Keratinocyte (primary cell): ENCODE results near the gene TRPM3.

ENCODE experiments used
- CTCF ChIP-seq, 3 experiments: IDR thresholded peaks in 1 of 3; conservative IDR thresholded peaks in 1 of 3; optimal IDR thresholded peaks in 1 of 3; 2 replicates in 2 of 3; 3 replicates in 1 of 3; pipeline versions ENCODE3 to v1.5.1; 2011; ENCODE audit warnings: low read length in 3 of 3, mild to moderate bottlenecking in 3 of 3, moderate library complexity in 2 of 3, control low read depth in 1 of 3, inconsistent platforms in 1 of 3; ENCODE audit not compliant: insufficient read depth in 2 of 3; ENCODE audit errors: extremely low read depth in 1 of 3
- EZH2 ChIP-seq: IDR thresholded peaks from one replicate; pipeline ENCODE4 v1.6.1; 2012; ENCODE audit warnings: inconsistent platforms, mild to moderate bottlenecking, low read length, moderate library complexity

DNA sequence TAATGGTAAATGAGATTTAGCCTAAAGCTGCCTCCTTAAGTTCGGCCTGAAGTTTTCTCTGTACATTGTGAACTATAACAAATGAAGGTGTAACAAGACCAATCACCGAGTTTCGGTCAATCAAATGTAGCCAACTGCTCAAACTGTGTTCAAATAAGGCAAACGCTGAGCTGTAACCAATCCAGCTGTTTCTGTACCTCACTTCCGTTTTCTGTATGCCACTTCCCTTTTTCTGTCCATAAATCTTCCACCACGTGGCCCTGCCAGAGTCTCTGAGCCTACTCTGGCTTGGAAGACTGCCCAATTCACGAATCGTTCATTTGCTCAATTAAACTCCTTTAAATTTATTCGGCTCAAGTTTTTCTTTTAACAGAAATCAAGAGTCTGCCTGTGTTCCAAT lies 513.5 kb downstream of the TRPM3 start:
- TF ChIP-seq CTCF (optimal IDR thresholded peaks at IDR 0.05 in 1 of 3, IDR thresholded peaks at IDR 0.05 in 1 of 3, conservative IDR thresholded peaks at IDR 0.05 in 1 of 3; ENCODE audit: extremely low read depth in 1 of 3, insufficient read depth in 2 of 3, low read length in 3 of 3), result no peak
- no peak for TF ChIP-seq EZH2
